Bronchial epithelial cell (primary cell): ENCODE results near the gene RAD18. TPM values are rescaled to one million over a fixed set of nuclear protein-coding genes. Genes with fewer than 3 reads are reported as not detected.

Experiments used
- DNase-seq: peaks from one replicate; pipeline ENCODE4 v3.0.0-alpha.2; 2010; ENCODE audit warnings: low read depth
- FAIRE-seq: peaks from 2 replicates; lab custom pipeline; 2011; peaks lifted over from hg19 to GRCh38; lab: Jason Lieb, UNC
- H3K27me3 ChIP-seq: 2 replicates; pipeline ENCODE4 v1.5.1; 2011; ENCODE audit warnings: low read length; ENCODE audit not compliant: control insufficient read depth, insufficient read depth
- H3K36me3 ChIP-seq: 2 replicates; pipeline ENCODE4 v1.5.1; 2011; ENCODE audit warnings: low read length; ENCODE audit not compliant: control insufficient read depth, insufficient read depth
- H3K4me3 ChIP-seq: 2 replicates; pipeline ENCODE4 v1.5.1; 2011; ENCODE audit warnings: mild to moderate bottlenecking, low read depth, low read length, control low read depth
- total RNA-seq: library from RNA; depleted of rRNA; stranded (reverse); fragments of >200 nt; gene quantifications from 2 replicates; pipeline ENCODE4 v1.2.1, GENCODE V29; 2014
- TF ChIP-seq, protein P1 (sequence below): IDR thresholded peaks from 2 replicates; pipeline ENCODE4 v1.5.1; 2011; ENCODE audit warnings: mild to moderate bottlenecking, moderate library complexity, low read length, control low read depth, inconsistent platforms; ENCODE audit not compliant: insufficient read depth, severe bottlenecking

The RAD18 gene
- total RNA-seq, 1 donor from 2014 or later = 3.9 TPM

DNA sequence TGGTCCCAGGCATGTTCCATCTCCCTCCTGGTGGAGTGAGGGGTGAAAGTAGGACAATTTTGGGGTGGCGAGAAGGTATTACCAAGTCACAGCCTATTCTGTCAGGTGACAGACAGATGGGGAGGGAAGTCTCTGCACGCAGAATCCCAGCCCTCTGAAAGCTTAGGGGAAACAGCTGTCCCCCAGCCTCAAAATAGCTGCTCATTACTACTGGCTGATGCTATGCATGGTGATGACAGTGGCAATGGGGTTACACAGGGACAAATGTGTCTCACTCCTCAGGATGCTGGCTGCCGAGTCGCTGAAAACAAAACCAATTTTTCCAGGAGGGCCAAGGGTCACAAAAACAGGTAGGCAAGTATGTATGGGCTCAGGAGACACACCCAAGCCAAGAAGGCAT, 125.0 kb downstream of the RAD18 start:
- TF ChIP-seq, protein P1, sequence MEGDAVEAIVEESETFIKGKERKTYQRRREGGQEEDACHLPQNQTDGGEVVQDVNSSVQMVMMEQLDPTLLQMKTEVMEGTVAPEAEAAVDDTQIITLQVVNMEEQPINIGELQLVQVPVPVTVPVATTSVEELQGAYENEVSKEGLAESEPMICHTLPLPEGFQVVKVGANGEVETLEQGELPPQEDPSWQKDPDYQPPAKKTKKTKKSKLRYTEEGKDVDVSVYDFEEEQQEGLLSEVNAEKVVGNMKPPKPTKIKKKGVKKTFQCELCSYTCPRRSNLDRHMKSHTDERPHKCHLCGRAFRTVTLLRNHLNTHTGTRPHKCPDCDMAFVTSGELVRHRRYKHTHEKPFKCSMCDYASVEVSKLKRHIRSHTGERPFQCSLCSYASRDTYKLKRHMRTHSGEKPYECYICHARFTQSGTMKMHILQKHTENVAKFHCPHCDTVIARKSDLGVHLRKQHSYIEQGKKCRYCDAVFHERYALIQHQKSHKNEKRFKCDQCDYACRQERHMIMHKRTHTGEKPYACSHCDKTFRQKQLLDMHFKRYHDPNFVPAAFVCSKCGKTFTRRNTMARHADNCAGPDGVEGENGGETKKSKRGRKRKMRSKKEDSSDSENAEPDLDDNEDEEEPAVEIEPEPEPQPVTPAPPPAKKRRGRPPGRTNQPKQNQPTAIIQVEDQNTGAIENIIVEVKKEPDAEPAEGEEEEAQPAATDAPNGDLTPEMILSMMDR = no peak
- Histone ChIP-seq H3K4me3 (no peak overlapping the region), H3K27me3 (no peaks in the 10 kb centered on the region), H3K36me3 (no peaks in the 10 kb centered on the region)
- no peak for DNase-seq
- FAIRE-seq = no peak

DNA sequence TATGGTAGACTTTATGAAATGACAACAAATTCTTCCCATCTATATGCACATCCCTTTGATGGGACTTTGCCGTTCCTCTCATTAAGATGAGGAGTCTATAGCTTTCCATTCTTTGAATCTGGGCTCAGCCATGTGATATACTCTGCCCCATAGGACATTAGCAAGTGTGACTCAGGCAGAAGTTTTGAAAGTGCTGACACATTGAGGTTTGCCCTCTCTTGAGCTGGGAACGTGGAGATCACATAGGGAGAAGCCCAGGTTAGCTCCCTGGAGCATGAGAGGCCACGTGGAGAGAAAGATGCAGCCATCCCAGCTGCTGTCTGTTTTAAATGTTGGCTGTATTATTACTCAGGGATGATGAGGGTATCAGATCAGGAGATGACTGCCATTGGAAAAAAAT, 126.1 kb downstream of the RAD18 start:
- TF ChIP-seq, protein P1 = no peak
- DNase-seq = peak; percentile 85
- Histone ChIP-seq H3K27me3 (no peaks in the 10 kb centered on the region), H3K4me3 (no peak overlapping the region), H3K36me3 (no peaks in the 10 kb centered on the region)
- peak; percentile 23 for FAIRE-seq

DNA sequence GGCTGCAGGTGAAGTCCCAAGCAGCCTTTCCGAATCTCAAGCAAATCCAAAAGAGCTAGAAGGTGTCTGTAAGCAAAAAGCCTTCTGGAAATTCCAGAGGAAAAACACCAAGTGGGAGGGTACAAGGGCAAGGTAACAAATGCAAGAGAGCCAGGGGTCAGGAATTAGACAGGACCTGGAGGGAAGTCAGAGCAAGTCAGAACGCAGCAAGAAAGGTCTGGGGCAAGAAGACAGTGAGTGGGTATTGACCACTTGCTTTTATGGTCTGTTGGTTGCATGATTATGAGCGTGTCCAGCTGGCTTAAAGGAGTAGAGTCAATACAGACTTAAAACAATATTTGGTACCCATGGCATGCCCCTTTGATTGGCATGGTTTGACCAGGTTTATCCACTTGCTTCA, 127.2 kb downstream of the RAD18 start:
- Histone ChIP-seq H3K36me3 (no peaks in the 10 kb centered on the region), H3K27me3 (no peaks in the 10 kb centered on the region), H3K4me3 (no peak overlapping the region)
- TF ChIP-seq, protein P1 = no peak
- DNase-seq (no peak), FAIRE-seq (peak; percentile 73)

DNA sequence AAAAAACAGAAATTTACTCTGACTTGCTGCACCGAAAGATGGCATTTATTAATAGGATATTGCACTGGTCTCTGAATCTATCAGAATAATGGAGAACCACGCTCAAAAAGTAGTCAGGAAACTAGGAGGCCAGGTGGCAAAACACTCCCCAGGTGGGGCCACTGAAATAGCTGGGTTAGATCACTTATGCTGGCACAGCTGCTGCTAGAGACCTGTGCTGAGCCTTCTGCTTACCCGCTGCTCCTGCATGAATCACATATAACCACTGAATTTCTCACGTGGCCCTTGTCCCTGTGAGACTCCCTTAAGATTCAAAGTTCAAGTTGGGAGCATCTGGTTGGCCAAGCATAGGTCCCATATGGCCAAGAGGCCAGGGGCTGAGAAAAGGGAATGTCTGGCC, 127.9 kb downstream of the RAD18 start:
- H3K4me3 ChIP-seq = no peak overlapping the region
- FAIRE-seq = no peak
- DNase-seq = no peak
- TF ChIP-seq, protein P1 = no peak
- no peaks in the 10 kb centered on the region for H3K36me3 ChIP-seq
- H3K27me3 ChIP-seq = no peaks in the 10 kb centered on the region

DNA sequence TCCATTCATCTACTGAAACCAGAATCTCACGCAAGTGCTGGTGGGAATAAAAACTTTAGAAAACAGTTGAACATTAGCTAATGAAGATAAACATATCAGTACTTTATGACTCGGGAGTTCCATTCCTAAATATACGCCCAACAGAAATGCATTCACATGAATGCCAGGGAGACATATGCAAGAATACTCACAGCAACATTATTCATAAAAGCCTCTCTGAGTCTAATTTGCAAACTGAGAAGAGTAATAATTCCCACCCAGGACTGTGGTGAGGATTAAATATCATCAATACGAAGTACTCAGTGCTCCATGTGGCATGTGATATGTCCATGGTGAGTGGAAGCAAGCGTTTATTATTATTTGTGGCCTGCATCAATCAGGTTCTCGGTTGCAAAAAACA, 128.3 kb downstream of the RAD18 start:
- TF ChIP-seq, protein P1 = no peak
- no peak for FAIRE-seq

DNA sequence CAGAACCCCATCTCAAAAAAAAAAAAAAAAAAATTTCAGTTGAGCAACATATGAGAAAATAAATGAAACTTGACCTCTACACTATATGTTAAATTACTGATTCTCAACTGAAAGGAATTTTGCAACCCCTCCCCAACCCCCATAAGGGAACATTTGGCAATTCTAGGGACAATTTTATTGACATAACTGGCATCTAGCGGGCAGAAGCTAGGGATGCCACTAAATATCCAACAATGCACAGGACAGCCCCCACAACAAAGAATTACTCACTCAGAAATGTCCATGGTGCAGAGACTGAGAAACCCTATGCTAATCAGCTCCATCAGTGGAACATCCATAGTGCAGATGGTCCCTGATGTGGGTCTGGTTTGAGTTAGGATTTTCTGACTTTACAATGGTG, 135.6 kb downstream of the RAD18 start:
- FAIRE-seq (no peak), DNase-seq (no peak)

More for the DNA sequence above, 128.3 kb downstream of the RAD18 start:
- DNase-seq = no peak
- Histone ChIP-seq H3K36me3 (no peaks in the 10 kb centered on the region), H3K4me3 (no peak overlapping the region), H3K27me3 (no peaks in the 10 kb centered on the region)

More for the DNA sequence above, 135.6 kb downstream of the RAD18 start:
- H3K27me3 ChIP-seq = no peaks in the 10 kb centered on the region
- H3K4me3 ChIP-seq = no peak overlapping the region
- TF ChIP-seq, protein P1 = no peak
- no peaks in the 10 kb centered on the region for H3K36me3 ChIP-seq
